Kidney capillary endothelial cell (primary cell): ENCODE measurements around the gene THBD.

Experiments used
- DNase-seq: peaks from one replicate; pipeline ENCODE4 v3.0.0-alpha.2; 2018; ENCODE audit warnings: low spot score

The THBD gene

GRCh38 chr20:23084845-23085365 lies 35.4 kb upstream of the THBD start:
- peak; percentile 79 for DNase-seq

- no peak for DNase-seq
These were observed 34.9 kb upstream of the THBD start for GRCh38 chr20:23084282-23084844.

DNA sequence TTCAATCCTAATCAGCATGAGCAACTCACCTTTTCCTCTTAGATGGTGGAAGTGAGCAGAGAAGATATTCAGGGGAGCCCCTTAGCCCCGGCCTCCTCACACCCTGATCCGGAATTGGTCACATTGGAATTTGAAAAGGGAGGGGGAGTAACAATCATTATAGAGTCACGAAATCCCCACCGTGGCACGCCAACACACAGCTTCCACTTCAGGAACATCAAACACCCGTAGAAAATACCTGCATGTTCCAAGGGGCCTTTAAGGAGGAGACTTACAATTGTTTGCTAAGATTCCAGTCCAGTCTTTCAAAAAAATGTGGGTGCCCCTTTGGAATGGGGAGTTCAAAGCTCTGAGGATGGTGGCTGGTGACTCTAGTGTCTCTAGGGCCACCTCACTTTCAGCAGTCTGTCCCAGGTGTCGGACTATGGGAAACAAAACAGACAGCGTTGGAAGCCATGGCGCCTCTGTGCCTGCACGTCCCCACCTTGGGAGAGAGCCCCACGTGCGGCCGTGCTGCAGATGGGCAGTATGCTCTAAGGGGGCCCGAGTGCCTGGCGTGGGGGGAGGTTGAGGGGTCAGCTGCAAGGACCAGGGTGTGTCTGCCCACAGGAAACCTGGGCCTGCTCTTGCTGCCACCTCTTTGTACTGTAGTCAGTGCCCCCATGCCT lies 34.2 kb upstream of the THBD start:
- no peak for DNase-seq

DNA sequence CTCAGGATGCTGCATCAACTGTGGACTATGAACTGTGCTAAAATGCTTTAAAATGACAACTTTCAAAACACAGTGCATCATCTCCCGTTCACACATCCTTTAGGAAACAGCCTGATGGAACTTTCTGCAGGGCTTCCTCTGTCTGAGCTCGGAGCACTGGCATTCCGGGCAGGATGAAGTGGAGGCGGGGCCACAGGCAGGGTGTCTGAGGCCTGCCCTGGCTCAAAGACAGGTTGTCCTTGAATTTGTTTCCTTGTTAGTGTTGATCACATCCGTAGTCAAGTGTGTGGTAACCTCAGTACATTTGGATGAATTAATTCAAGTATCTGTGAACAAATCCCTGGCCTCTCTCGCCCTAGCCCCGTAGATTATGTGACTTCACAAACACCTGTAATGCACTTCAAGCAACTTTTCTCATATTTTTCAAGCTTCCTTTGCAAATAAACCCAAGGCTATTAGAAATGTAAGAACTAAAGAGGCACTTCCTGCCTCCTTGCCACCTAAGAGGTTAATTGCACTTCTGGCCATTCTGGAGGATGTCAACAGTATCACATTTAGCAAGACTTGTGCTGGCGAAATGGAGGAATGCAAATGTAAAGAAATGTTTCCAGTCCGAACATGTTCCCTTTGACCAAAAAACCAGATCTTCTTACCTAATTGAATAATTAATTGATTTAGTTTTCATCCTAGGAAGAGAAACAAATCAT lies 33.5 kb upstream of the THBD start:
- peak; percentile 81 for DNase-seq

DNA sequence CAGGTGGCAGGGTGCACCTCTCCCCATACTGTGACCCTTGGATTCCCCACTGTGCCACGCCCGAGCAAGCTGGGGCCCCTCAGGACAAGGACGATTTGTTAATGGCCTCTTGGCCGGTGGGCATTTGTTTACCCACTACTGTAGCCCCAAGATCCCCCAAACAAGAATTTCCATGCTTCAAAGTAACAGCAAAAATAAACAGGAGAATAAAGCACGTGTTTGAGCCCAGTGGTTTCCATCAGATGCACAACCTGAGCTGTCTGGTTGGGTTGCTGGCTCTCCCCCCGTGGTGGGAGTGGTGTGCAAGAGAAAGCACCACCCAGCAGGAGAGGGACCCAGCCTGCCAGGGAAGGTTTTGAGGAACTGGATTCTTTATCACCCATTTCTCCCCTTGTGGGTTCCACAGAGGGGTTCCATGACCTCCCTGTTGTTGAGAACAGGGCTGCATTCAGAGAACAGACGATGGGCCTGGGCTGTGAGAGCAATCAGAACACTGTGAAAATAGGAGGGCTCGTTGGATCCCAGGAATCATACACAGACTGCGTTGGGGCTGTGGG lies 31.9 kb upstream of the THBD start:
- no peak for DNase-seq

GRCh38 chr20:23080521-23080920 lies 31.0 kb upstream of the THBD start:
- DNase-seq, result no peak

- DNase-seq, result no peak
These were observed 30.5 kb upstream of the THBD start for GRCh38 chr20:23079926-23080325.

GRCh38 chr20:23079016-23079351 lies 29.5 kb upstream of the THBD start:
- DNase-seq, result no peak

DNA sequence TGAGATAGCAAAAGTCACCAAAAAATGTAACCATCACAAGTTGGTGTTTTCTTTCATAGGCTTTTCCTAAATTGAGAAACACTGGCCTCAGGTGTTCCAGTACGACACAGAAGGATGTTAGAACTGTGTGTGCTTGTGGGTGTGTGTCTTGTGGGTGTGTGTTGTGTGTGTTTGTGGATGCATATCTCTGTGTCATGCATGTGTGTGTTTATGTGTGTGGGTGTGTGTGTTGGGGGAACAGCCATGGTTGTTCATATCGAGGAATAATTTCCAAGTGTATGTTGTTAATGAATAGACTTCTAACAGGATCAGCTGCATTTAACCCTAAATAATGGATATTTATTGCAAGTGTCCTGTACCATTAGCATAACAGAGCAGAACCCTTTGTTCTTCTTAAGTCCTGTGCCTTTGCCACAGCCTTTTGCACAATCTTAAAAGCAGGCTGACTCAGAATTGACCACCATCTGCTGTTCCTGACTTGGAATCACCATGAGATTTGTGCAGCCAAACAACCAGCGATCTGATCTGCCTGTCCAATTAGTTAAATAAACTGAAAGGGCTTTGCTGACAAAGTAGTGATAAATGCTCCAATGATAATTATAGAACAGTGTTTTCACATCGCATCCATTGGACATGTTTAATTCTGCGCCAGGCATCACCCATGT lies 29.0 kb upstream of the THBD start:
- DNase-seq, result no peak

DNA sequence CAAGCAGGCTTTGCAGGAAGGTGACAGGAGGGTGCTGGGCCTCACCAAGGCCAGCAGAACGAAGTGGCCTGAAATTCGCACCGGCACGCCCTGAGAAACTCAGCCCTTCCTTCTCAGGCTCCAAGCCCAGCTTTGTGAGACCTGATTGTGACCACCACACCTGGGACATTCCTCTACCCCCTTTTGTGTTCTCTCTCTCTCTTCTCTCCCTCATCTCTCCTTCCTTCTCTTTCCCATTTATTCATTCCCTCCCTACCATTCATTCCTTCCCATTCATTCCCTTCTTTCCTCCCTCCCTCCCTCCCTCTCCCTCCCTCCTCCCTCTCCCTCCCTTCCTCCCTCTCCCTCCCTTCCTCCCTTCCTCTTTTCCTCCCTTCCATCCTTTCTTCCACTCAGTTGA lies 27.8 kb upstream of the THBD start:
- DNase-seq, result no peak

DNA sequence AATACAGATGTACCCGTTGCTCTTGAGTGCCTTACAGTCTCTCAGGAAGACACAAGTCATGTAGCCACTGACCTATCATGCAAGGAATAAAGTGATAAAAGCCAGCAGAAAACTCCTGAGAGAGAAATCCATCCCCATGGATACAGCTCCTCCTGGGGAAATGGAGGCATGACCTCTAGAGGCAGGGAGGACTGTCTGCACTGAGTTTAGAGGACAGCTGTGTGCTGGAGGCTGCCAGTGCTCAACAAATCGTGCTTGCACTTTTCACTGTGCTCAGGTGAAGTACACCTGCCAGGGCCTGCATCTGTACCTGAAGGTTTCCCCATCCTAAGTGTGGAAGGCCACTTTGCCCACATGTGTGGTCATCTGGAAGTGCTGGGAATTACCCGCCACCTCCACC lies 24.6 kb upstream of the THBD start:
- DNase-seq, result no peak

GRCh38 chr20:23072892-23073586 lies 23.6 kb upstream of the THBD start:
- DNase-seq, result no peak

DNA sequence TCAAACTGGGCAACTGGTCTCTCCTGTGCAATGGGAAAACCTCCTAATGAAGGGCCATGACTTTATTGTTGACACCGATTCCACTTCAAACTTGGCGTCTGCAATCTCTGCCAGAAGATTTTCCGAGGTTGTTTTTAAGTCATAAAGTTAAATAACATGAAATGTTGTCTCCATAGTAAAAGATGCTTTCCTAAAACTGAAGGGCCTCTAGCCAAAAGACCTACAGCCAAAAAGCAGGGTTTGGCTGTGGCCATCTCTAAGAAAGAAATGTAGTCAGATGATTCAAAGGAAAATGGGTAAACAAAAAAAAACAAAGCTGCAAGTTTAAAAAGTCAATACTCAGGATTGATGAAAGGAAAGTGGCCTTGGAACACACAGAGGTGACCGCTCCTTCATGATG lies 22.5 kb upstream of the THBD start:
- DNase-seq, result no peak

DNA sequence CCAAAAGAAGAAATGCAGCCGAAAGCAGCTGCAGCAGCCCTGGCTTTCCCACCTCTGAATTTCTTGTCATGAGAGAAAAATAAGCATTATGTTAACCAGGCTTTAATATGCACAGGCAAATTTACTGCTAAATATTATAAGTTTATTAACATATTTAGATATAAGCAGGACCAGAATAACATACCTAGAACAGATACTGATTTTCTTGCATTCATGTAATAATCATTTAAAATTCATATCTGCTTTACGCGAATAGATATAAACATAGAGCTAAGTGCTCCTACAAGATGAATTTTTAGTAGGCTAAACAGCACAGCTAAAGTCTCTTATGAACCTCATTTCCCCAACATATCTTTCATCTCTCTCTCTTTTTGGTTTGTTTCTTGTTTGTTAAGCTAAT lies 21.9 kb upstream of the THBD start:
- DNase-seq, result no peak

DNA sequence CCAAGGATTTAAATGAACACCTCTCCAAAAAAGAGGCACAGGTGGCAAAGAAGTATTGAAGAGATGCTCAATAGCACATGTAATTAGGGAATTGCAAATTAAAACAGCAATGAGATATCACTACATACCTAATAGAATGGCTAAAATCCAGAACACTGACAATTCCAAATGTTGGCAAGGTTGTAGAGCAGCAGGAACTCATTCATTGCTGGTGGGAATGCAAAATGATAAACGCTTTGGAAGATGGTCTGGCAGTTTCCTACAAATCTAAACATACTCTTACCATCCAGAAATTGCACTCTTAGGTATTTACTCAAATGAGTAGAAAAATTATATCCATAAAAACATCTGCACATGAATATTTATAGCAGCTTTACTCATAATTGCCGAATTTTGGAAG lies 19.6 kb upstream of the THBD start:
- DNase-seq, result no peak

DNA sequence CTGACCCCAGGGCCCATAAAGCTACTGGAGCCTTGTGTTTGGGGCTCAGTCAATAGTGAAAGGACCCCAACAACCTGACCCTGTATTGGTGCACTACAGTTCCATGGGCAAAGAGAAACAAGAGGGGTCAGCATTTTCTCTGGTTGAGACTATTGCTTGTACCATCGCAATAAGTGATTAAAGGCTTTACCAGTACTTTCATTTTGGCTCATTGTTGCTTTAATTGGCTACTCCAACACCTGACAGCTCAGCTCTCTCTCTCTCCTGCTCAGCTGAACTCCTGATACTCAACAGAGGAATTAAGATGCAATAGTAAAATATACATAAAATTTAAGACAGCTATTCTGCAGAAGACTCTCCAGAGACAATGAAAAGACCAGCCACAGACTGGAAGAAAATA lies 18.8 kb upstream of the THBD start:
- no peak for DNase-seq

DNA sequence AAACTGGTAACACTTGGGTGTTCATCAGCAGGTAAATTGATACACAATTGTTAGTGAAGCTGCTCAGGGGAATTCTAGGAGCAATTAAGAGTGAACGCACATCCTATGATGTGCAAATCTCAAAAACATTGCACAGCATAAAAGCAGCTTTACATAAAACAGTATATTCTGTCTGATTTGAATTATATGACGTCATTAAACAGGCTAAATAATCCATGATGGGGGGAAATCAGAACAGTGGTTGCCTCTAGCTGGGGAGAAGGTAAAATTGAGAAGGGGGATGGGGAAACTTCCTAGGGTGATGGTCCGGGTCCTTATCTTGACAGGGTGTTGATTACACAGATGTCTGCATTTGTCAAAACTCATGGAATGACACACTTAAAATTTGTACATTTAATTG lies 17.3 kb upstream of the THBD start:
- DNase-seq, result no peak

DNA sequence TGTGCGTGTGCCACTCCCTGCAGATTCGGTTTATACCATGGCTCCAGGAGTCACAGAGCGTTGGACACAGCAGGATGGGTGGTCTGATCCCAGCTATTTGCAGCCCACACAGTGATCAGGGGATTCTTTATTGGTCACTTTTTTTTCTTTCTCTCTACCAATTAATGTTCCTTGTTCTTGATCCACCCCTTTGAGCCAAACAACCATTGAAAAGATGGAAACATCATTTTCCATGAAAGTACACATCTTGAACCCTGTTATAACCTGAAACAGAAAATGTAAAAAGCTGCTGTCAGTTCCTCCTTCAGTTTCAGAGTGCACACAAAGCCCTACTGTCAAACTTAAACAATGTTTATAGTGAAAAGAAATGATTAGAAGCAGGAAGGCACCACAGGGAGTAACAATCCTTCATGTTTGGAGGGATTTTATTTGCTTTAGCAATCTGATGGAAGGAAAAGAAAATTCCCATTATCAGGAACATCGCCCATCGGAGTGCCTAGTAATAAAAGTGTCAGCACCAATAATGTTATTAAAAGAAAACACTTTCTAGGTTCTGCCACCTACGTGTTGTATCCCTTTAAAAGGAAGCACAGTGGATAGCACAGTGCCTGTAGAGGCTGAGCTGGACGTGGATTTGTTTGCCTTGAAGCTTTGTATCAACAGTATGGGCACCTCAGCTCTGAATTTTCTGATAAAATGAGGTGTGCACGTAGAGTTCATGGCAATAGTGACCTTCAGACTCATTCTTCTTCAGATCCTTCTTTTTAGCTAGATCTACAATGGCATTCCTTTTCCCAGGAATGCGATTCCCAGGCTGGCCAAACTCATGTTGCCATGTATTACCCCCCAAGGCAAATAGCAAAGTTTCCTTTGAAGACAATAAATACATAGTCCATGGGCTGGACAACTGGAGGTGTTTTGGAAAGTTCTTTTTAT lies 16.1 kb upstream of the THBD start:
- no peak for DNase-seq

- no peak for DNase-seq
These were observed 14.1 kb upstream of the THBD start for GRCh38 chr20:23063581-23063980.

DNA sequence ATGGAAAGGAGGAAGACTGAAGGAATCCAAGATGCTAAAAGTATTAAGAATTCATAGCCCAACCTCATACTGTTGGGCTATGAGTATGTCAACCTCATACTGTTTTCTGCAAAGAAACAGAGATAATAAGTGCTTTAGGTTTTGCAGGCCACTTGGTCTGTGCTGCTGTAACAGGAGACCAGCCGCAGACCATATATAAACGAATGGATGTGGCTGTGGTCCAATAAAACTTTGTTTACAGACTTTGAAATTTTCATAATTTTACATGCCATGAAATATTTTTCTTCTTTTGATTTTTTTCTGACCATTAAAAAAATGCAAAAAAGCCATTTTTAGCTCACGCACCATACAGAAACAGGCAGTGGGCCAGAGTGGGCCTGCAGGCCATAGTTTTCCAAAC lies 13.7 kb upstream of the THBD start:
- no peak for DNase-seq

GRCh38 chr20:23062632-23063031 lies 13.2 kb upstream of the THBD start:
- DNase-seq, result no peak
